NK-92 (cell line): ENCODE results near the gene VARS1.
A peak's percentile ranks its signal among the peaks of the same experiment; 100 is the strongest.
"Not testable (repeated sequence)": the region's sequence is repeated elsewhere in the genome, so short reads cannot be mapped to it uniquely, and the experiment has no call there.

Source experiments
- DNase-seq: peaks from one replicate; lab custom pipeline; 2025; ENCODE audit not compliant: unreplicated experiment; lab: John Stamatoyannopoulos, UW

Gene VARS1

DNA sequence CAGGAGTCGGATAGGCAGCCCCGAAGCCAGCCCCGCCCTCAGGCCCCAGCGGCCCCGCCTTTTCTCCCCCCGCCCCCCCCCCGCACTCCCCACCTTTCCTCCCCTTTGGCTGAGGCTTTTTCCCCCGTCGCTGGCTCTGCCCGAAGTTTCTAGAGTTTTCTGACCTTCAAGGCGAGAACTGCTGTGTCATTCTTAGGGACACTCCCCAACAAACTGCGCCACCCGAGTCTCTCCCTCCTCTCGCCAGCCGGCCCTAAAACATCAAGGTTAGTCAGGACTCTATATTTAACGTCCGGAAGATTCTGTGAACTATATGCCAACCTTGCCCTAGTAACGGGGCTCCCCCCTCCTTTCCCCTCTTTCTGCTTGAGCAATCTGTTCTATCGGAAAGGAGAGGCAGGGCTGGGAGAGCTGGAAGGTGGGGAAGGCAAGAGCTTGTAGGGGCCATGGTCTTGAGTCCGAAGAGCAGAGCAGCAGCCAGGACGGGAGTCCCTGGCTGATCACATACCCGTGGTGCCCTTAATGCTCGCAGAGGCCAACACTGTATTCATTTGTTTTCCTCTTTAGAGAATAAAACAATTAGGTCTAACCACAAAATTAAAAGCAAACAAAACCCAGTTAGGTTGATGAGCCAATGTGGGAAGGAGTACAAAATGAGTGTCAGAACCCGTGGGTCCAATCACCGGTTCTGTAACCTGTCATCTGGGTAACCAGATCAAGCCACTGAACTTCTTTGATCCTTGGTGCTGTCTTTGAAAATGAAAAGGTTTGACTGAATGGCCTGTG is 26.7 kb upstream of the VARS1 start:
- DNase-seq, result no peak

DNA sequence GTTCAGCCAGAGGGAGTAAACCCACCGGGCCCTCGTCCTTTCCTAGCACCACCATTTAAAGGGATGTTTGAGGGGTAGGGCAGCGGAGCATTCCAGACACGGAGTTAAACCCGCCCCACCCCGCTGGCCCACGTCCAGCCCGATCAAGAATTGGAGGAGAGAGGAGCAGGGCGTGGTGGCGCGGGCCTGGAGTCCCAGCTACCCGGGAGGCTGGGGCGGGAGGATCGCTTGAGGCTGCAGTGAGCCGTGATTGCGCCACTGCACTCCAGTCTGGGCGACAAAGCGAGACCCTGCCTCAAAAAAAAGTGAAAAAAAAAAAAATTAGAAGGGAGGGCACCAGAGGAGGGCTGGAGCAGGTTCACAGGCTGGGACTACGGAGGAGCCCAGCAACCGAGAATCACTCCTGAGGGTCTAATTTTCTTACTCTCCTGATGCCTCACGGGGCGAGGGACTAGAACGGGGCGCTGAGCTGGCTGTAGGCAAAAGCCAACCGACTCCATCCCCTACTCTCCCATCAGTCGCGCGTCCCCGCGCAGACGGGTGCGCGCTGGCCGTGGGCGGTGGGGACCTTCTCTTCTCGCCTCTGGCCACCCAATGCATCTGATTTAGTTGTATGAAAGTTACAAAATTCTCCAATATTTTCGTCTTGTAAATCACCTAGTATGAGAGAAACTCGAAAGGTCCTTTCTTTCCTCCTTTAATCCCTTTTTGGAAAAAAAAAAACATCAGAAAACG is 25.9 kb upstream of the VARS1 start:
- DNase-seq, result no peak

GRCh38 chr6:31820399-31820798 is 24.8 kb upstream of the VARS1 start:
- not testable (repeated sequence) for DNase-seq

DNA sequence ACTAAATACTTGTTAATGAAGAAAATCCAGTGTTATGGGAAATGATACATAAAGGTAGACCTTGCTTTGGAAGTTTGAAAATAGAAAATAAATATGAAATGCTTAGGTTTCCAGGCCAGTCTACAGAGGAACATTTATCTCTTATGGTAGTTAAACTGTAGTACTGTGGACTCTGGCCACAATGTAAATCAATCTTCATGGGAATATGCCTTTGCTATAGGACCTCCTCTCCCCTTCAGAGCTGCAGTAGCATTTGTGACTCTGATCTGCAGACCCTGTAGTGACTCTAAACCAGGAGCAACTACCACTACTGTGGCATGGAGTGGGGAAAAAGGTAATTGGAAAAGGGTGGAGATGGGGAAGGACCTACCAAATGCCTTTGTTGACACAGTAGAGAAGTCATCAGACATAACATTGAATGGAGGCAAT is 24.3 kb upstream of the VARS1 start:
- no peak for DNase-seq

GRCh38 chr6:31817929-31818511 is 22.5 kb upstream of the VARS1 start:
- DNase-seq, result not testable (repeated sequence)

DNA sequence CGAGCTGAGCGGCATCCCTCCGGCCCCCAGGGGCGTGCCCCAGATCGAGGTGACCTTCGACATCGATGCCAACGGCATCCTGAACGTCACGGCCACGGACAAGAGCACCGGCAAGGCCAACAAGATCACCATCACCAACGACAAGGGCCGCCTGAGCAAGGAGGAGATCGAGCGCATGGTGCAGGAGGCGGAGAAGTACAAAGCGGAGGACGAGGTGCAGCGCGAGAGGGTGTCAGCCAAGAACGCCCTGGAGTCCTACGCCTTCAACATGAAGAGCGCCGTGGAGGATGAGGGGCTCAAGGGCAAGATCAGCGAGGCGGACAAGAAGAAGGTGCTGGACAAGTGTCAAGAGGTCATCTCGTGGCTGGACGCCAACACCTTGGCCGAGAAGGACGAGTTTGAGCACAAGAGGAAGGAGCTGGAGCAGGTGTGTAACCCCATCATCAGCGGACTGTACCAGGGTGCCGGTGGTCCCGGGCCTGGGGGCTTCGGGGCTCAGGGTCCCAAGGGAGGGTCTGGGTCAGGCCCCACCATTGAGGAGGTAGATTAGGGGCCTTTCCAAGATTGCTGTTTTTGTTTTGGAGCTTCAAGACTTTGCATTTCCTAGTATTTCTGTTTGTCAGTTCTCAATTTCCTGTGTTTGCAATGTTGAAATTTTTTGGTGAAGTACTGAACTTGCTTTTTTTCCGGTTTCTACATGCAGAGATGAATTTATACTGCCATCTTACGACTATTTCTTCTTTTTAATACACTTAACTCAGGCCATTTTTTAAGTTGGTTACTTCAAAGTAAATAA is 21.8 kb upstream of the VARS1 start:
- not testable (repeated sequence) for DNase-seq

DNA sequence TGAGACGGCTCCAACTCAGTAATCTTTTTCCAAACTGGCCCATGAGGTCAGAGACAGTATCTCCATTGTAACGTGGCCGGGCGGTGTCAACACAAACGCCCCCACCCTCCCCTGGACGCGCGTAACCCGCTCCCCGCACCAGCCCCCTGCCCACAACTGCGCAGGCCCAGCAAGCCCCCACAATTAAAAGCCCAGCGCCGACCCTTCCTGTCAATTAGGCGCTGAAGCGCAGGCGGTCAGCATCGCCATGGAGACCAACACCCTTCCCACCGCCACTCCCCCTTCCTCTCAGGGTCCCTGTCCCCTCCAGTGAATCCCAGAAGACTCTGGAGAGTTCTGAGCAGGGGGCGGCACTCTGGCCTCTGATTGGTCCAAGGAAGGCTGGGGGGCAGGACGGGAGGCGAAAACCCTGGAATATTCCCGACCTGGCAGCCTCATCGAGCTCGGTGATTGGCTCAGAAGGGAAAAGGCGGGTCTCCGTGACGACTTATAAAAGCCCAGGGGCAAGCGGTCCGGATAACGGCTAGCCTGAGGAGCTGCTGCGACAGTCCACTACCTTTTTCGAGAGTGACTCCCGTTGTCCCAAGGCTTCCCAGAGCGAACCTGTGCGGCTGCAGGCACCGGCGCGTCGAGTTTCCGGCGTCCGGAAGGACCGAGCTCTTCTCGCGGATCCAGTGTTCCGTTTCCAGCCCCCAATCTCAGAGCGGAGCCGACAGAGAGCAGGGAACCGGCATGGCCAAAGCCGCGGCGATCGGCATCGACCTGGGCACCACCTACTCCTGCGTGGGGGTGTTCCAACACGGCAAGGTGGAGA is 19.7 kb upstream of the VARS1 start, which contains the start of the genes HSPA1A and HSPA1L:
Gene HSPA1A, plus strand, starts transcription at position 519 of the 814 bp plus-strand sequence. Its CDS starts 214 bp downstream, at position 733.
Gene HSPA1L, minus strand, starts transcription at position 259 of the 814 bp plus-strand sequence. CDS start 3,311 bp downstream, outside the sequence.
- DNase-seq, result no peak

- no peak for DNase-seq
These were observed 19.1 kb upstream of the VARS1 start for GRCh38 chr6:31814677-31815024.

DNA sequence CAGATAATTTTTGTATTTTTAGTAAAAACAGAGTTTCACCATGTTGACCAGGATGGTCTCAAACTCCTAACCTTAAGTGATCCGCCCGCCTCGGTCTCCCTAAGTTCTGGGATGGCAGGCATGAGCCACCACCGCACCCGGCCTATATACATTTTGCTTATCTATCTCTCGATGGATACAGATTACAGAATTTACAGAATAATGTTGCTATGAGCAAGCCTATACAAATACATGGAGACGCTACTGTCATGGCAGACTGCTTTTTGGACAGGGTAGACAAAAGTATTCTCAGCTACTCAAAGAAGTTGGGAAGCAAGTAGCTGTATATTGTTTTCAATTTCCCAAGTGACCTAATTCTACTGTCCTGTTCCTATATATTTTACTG is 17.9 kb upstream of the VARS1 start:
- no peak for DNase-seq

DNA sequence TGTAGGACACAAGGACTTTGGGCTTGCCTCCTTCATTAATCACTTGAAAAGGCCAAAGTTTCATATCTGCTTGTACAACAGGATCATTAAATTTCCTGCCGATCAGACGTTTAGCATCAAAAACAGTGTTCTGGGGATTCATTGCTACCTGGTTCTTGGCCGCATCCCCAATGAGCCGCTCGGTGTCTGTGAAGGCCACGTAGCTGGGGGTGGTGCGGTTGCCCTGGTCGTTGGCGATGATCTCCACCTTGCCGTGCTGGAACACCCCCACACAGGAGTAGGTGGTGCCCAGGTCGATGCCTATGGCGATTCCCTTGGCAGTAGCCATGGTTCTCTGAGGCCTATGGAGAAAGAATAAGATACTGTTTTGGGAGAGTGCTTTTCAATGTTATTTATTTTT is 16.1 kb upstream of the VARS1 start:
- no peak for DNase-seq

GRCh38 chr6:31808599-31808998 is 13.0 kb upstream of the VARS1 start:
- DNase-seq, result not testable (repeated sequence)

GRCh38 chr6:31806470-31807272 is 11.1 kb upstream of the VARS1 start, which contains the start of gene LSM2:
Gene LSM2 (minus strand): TSS chr6:31806966. CDS start chr6:31806757, 209 bp downstream.
- peak; percentile 69 for DNase-seq

DNA sequence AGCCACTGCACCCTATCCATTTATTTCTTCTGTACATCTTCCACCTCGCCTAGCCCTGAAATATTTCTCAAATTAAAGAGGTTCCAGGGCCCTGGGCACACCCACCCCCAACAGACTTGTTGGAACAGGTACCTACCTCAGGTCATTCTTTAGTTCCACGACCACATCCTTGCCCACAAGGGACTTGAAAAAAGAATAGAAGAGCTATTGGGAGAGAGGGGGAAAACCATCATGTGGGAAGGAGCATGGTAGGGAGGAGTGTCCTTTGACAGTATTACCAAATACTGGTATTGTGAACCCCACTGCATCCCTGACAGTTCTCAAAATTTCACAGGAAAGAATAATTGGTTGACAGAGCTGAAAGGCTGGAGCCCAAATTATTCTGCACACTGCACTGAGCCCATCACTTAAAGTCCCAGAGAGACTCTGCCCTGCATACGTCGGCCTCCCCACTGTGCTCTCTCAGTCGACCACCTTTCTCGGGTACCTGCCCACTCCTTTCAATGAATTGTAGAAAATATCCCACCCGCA is 10.5 kb upstream of the VARS1 start:
- no peak for DNase-seq

- not testable (repeated sequence) for DNase-seq
These were observed 5.7 kb upstream of the VARS1 start for GRCh38 chr6:31801031-31801927.

DNA sequence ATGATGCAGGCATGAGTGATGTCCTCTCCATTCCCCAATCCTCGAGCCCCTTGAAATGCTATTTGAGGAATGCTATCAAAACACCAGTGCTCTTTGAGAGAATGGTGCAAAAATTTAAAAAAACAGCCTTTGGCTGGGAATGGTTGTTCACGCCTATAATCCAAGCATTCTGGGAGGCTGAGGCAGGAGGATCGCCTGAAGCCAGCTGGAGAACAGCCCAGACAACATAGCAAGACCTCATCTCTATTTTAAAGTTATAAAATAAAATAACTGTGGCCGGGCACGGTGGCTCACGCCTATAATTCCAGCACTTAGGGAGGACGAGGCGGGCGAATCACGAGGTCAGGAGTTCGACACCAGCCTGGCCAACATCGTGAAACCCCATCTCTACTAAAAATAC is 4.2 kb upstream of the VARS1 start:
- no peak for DNase-seq

GRCh38 chr6:31797588-31797987 is 2.0 kb upstream of the VARS1 start:
- DNase-seq, result no peak

DNA sequence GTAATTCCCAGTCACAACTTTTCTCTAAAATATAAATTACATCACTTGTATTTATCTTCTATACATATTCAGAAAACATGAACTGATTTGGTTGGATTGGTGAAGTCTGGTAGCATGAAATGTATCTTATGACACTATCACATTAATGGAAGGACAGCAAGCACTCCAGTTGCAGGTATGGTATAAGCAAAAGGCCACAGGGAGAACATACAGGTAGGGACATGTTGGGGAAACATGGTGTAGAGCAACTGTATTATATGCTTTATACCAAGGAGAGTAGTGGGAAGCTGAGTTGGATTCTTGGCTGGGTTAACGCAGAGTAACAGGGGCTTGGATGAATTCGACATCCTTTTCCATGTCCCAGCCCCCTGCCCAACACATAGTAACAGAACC is 1.4 kb upstream of the VARS1 start:
- no peak for DNase-seq
